HFF-Myc (cell line): ENCODE results near the gene FBXL17.

Experiments
- DNase-seq: peaks from one replicate; pipeline ENCODE4 v3.0.0-alpha.2; 2011; ENCODE audit warnings: low read depth; ENCODE audit errors: extremely low read depth
- H3K4me3 ChIP-seq: replicated peaks from 2 replicates; pipeline ENCODE4 v1.5.1; 2011; ENCODE audit warnings: low read depth, mild to moderate bottlenecking, control low read depth, low read length
- TF ChIP-seq, protein P1 (sequence below): IDR thresholded peaks from 2 replicates; pipeline ENCODE4 v1.5.1; 2012; ENCODE audit warnings: mild to moderate bottlenecking, low read depth, low read length, control low read depth; ENCODE audit errors: missing control alignments

Gene FBXL17

DNA sequence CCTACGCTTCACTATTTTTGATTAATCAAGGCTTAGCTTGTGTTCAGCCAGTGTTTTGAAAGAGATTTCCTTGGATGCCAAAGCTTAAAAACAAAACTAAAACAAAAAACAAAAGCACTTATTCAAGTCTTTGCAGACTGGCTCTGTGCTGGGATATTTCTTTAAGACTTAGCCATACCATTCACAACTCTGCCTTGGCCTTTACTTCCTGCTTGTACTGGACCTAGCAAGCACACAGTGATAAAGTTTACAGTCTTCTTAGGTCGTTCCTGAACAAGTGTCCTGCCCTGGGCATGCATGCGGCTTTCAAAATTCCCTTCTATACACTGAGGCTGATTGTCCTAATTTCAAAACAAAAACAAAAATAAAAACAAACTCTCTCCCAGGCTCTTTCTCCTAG lies 20.7 kb downstream of the FBXL17 start:
- no peak for DNase-seq
- TF ChIP-seq, protein P1, sequence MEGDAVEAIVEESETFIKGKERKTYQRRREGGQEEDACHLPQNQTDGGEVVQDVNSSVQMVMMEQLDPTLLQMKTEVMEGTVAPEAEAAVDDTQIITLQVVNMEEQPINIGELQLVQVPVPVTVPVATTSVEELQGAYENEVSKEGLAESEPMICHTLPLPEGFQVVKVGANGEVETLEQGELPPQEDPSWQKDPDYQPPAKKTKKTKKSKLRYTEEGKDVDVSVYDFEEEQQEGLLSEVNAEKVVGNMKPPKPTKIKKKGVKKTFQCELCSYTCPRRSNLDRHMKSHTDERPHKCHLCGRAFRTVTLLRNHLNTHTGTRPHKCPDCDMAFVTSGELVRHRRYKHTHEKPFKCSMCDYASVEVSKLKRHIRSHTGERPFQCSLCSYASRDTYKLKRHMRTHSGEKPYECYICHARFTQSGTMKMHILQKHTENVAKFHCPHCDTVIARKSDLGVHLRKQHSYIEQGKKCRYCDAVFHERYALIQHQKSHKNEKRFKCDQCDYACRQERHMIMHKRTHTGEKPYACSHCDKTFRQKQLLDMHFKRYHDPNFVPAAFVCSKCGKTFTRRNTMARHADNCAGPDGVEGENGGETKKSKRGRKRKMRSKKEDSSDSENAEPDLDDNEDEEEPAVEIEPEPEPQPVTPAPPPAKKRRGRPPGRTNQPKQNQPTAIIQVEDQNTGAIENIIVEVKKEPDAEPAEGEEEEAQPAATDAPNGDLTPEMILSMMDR, result no peak
- no peak overlapping the region for H3K4me3 ChIP-seq

- TF ChIP-seq, protein P1, result no peak
- H3K4me3 ChIP-seq, result no peak overlapping the region
- DNase-seq, result no peak
Observed at GRCh38 chr5:108360280-108360679, 21.6 kb downstream of the FBXL17 start.

- no peak for DNase-seq
- H3K4me3 ChIP-seq, result no peak overlapping the region
- TF ChIP-seq, protein P1, result no peak
Observed at GRCh38 chr5:108356286-108356685, 25.6 kb downstream of the FBXL17 start.

- TF ChIP-seq, protein P1, result no peak
- no peak overlapping the region for H3K4me3 ChIP-seq
- DNase-seq, result no peak
Observed at GRCh38 chr5:108353087-108353486, 28.8 kb downstream of the FBXL17 start.

- peak; percentile 19 for DNase-seq
Observed at GRCh38 chr5:108345541-108346171, 36.2 kb downstream of the FBXL17 start.

DNA sequence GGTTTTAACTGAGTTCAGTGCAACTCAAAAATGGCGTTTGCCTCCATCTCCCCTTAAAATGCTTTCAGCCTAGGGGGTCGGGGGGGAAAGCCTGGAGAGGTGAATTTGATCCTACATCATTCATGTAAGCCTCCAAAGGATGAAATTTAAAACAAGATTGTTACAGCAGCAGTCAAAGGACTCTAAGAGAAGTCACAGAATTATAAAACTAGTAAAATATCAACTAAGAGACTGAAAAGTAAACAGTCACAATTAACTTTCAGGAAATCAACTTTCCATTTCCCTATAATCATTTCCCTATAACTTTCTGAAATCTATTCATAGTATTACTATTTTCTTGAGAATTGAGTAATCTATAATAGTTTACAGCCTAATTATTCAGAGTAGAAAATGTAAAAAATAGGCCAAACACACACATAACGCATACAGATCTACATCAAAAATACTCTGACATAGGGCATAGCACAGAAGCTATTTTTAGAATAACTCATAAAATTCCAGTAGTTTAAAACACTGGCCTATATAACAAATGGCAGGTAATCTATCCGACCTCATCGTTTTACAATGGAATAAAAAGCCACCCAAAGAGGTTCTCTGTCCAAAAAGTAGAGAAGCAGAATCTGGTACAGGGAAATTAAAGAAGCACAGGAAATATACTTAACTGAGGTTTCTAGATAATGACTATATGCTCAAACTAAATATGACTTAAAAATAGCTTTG lies 37.6 kb downstream of the FBXL17 start:
- no peak for DNase-seq
- TF ChIP-seq, protein P1, result no peak
- H3K4me3 ChIP-seq, result no peak overlapping the region

More at GRCh38 chr5:108345541-108346171, 36.2 kb downstream of the FBXL17 start:
- no peak overlapping the region for H3K4me3 ChIP-seq
- TF ChIP-seq, protein P1, result no peak

- no peak overlapping the region for H3K4me3 ChIP-seq
- TF ChIP-seq, protein P1, result no peak
- DNase-seq, result no peak
Observed at GRCh38 chr5:108341866-108342265, 40.0 kb downstream of the FBXL17 start.
